ENCODE results near the gene PLEKHM3.

The PLEKHM3 gene

DNA sequence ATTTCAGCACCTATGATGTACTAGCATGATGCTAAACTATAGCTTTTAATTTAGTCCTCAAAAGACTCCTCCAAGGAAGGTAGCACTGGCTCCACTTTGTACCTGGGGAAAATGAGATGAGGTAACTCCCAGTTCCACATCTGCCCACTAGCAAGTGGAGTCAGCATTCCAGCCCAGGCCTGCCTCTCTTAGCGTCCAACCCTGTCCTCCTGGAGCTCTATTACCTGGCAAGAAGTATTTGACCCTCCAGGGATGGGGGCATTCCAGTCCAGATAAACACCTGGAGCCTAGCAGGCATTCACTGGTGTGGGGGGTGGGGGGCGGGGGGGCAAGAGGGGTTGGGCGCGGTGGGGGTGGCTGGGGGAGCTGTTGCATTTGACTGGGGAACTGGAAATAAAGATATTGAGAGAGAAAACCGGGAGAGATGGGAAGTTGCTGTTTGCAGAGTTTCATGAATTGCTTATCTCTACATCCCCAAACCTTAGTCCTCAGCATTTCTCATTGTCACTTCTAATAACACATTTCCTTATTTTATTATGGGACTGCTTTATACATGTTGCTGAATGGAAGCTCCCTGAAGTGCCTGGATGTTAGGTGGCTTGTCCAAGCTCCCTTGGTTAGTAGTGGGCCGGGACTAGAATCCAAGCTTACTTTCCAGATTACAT is 233.6 kb downstream of the PLEKHM3 start:
- DNase-seq (ENCODE audit: low read depth), result no peak

DNA sequence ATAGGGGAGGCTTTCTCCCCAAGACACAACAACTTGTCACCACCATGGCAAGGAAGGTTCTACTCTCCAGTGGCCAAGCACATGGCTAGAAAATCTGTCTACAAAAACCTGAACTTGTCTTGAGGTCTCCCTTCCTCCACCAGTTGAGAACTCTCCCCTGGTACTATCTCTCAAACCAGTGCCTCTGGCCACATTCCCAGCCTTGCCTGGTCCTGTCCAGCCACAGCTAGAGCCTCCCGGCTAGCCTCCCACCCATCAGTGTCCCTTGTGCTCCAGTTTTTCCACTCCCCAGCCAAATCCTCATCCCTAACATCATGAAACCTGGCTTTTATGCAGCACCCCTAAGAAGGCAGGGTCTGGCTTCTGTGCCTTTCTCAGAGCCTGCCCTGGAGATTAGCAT is 234.4 kb downstream of the PLEKHM3 start:
- no peak for DNase-seq (ENCODE audit: low read depth)

DNA sequence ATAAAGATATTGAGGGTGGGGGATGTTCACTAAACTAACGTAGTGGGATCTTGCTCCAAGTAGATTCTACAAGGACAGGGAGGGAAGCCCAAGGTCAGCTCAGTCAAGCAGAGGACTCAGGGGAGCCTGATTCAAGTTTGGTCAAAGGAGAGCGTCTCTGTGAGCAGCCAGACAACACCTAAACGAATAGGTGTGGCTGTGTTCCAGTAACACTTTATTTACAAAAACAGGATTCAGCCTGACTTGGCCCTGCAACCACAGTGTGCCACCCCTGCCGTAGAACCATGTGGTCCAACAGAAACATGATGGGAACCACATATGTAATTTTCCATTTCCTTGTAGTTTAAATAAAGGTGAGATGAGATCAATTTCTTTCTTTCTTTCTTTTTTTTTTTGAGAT is 237.5 kb downstream of the PLEKHM3 start:
- no peak for DNase-seq (ENCODE audit: low read depth)

DNA sequence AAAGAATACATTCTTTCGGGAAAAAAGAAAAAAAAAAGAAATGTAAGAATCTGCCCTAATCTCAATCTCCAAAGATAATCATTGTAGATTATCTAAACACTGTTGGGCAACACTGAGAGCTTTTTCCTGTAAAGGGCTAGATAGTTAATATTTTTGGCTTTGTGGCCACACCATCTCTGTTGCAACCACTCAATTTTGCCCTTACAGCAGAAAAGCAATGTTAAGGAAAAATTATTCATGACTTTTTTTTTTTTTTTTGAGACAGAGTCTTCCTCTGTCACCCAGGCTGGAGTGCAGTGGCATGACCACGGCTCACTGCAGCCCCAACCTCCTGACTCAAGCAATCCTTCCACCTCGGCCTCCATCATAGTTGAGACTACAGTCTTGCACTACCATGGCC is 238.3 kb downstream of the PLEKHM3 start:
- no peak for DNase-seq (ENCODE audit: low read depth)

DNA sequence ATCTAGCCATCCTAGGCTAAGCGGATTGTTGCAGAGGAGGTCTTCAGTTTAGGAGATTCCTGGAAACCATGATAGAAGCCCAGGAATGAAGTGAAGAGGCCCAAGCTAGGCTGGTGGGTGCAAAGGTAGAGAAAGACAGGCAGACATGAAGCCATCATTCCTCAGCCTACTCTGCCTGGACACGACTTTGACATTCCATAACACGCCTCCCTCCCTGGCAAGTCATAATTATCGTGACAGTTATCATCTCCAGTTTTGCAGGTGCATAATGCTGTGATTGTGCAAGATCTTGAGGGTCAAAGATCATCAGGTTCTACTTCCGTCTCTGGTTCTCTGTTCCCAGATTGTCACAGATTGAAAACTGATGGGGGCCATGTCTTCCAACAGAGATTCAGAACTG is 240.4 kb downstream of the PLEKHM3 start:
- DNase-seq (ENCODE audit: low read depth), result no peak

DNA sequence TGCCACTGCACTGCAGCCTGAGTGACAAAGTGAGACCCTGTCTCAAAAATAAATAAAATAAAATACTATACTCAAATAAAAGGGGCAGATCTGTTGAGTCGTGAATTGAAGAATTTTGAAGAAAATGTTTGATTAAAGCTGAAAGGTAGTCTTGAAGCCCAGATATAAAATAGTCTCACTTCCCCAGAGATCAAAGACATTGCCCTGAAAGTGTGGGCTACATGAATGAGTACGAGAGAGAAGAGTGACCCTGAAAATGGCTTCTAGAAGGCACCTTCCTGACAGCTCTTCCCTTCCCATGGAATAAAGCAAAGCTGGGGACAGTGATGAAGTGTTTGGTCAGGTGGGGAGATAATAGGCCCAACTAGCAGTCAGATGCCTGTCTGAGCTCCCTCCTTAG is 241.8 kb downstream of the PLEKHM3 start:
- no peak for DNase-seq (ENCODE audit: low read depth)

DNA sequence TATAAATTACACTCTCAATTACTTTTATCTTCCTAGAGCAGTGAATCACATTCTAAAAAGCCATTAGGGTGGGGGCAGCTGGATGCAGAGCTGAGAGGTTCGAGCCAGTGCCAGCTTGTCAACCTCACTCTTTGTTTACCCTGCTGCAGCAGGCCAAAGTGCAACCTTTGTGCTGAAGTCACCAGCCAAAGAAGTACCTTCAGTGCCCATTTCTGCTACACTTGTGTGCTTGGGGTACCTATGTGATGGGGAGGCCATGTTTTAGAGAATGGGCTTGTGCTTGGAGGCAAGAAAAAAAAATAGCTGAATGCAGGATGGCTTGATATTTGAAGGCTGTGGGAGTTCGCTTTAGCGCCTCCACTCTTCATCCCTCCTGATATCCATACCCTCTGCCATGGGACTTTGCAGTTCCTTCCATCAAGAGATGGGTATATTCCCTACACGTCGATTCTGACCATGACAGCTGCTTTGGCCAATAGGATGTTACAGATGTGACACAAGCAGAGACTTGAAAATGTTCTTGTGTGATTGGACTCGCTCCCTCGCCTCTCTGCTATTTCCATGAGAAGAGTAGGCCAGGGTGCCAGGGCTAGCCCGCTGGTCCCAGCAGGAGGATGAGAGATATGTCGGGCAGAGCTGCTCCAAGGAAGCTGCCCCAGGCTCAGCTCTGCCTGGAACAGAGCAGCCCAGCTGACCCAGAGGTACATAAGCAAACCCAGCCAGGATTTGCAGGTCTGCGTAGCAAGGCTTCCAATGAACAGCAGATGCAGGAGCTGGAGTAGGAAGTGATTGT is 242.9 kb downstream of the PLEKHM3 start:
- no peak for DNase-seq (ENCODE audit: low read depth)

DNA sequence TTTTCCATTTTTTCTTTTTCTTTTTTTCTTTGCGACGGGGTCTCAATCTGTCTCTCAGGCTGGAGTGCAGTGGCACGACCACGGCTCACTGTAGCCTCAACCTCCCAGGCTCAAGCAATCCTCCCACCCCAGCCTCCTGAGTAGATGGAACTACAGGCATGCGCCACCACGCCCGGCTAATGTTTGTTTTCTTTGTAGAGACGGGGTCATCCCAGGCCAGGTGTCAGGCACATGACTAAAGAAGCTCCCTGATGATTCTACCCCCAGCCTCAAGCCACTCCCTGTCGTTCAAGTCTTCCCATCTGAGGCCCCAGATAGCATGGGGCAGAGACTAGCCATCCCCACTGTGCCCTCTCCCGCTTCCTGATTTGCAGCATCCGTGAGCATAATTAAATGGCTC is 245.8 kb downstream of the PLEKHM3 start:
- DNase-seq (ENCODE audit: low read depth), result no peak

DNA sequence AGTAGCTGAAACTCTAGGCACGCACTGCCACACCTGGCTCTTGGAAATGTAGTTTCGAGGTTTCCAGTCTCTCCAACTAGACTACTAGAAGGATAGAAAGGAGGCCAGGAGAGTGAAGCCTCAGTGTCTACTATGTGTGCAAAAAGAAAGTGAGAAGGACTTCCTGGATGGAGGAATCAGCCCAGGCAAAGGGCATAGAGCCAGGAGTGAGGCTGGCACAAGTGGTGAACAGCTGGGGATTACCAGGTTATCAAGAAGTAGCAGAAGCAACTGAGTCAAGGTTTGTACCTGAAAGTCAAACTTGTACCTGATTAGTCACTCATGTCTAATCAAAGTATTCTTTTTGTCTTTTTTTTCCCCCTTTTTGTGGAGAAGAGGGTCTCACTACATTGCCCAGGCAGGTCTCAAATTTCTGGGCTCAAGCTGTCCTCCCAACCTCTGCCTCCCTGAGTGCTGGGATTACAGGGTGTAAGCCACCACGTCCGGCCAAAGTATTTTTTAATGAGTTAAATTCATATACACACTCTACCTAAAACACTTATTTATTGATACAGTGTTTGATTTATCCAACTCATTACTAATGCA is 246.9 kb downstream of the PLEKHM3 start:
- no peak for DNase-seq (ENCODE audit: low read depth)

DNA sequence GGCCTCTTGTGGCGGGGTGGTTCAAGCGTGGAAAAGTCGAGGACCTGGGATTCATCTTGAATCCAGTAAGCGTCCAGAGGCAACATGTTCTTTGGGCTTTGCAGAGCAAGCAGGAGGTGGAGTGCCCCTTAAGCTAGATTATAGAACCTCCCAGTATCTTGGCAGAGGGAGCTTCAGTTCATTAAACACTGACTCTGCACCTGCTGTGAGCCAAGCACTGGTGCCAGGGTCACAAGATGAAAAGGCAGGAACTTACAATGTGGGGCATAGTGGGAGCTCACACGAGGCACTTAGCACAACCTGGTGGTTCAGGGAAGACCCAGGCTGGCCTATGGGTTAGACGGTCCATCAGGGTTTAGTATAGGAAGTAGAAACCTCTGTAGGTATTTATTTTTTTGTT is 248.2 kb downstream of the PLEKHM3 start:
- DNase-seq (ENCODE audit: low read depth), result no peak

DNA sequence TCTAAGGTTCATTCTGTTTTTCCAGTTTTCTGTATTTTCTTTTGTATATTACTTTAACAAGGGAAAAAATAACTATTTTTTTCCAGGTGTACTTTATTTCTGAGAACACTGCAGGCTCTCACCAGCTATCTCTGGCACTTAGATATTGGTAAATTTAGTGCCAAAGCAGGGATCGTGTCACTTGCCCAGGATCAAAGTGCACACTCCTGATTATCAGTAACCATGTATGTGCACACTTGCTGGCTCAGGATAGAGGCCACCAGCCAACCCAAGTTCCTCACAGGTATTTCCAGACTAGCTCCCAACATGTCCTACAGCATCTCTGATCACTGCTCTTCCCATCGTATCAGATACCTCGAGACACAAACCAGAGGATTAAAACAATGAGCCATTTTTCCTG is 249.9 kb downstream of the PLEKHM3 start:
- no peak for DNase-seq (ENCODE audit: low read depth)

DNA sequence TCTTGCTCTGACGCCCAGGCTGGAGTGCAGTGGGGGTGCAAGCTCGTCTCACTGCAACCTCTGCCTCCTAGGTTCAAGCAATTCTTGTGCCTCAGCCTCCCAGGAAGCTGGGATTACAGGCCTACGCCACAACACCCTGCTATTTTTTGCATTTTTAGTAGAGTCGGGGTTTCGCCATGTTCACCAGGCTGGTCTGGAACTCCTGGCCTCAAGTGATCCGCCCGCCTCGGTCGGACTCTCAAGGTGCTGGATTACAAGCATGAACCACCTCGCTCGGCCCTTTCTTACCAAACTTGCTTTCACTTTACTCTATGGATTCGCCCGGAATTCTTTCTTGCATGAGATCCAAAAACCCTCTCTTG is 252.5 kb downstream of the PLEKHM3 start:
- DNase-seq (ENCODE audit: low read depth), result no peak

DNA sequence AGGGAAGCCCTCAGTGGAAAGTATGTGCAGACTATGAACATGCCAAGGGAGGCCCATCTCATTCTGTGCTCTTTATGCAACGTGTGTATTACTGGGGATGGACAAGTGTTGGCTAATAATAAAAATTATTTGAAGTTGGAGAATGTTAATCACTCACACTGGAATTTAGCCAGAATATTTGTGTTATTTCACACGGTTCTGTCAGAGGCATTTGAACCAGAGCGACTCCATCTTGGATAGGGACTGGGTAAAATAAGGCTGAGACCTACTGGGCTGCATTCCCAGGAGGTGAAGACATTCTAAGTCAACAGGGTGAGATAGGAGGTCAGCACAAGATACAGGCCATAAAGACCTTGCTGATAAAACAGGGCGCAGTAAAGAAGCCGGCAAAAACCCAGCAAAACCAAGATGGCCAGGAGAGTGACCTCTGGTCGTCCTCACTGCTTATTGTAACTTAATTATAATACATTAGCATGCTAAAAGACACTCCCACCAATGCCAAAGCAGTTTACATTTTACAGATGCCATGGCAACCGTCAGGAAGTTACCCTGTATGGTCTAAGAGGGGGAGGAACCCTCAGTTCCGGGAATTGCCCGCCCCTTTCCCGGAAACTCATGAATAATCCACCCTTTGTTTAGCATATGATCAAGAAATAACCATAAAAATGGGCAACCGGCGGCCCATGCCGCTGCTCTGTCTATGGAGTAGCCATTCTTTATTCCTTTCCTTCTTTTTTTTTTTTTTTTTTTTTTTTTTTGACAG is 253.1 kb downstream of the PLEKHM3 start:
- no peak for DNase-seq (ENCODE audit: low read depth)

DNA sequence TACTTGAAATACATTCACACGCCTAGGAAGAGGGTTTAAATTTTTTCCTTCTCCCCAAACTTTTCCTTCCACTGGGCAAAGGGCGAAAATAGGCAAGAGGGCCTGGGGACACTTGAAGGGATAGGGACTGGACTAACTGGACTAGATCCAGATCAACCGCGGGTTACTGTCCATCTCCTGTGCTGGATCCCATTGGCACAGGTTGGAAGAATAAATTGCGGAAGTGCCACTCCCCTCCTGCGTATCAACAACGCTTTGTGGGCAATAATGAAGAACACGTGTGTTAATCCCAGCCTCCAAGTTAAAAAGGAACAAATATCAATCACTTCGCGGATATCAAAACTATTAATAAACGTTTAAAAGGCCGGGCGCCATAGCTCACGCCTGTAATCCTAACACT is 253.9 kb downstream of the PLEKHM3 start:
- DNase-seq (ENCODE audit: low read depth), result no peak

Measured in stimulated activated CD8-positive, alpha-beta memory T cell treated with anti-CD3 and anti-CD28 coated beads, Interleukin-12 subunit alpha, Interleukin-12 subunit beta, amount 100 ng/mL, for 1 hour (primary cell).